SK-N-DZ (cell line): Measurements from ENCODE around the gene ZNF679.
"Not testable (repeated sequence)": the region's sequence is repeated elsewhere in the genome, so short reads cannot be mapped to it uniquely, and the experiment has no call there.

Experiments
- DNase-seq: peaks from one replicate; pipeline ENCODE4 v3.0.0-alpha.2; 2015; ENCODE audit warnings: low spot score

Gene ZNF679

DNA sequence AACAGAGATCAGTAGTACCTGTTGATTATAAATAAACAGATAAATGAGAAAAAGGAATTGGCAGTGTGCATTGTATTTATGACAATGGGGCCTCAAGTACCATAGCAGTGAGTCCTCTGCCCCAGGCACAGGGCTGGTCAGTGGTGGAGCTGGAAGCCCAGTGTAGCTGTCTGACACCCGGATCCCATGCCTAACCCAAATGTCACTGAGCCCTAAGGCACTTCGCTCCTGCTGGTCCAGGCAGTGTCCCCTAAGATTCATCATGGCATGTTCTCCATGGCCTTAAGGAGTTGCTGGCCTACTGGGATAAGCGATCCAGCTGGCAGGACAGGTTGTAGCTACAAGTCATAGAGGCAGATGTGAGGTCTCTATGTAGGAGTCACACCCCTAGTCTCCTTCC lies 82.2 kb downstream of the ZNF679 start:
- DNase-seq, result no peak

GRCh38 chr7:64312826-64313225 lies 84.6 kb downstream of the ZNF679 start:
- no peak for DNase-seq

GRCh38 chr7:64313740-64314491 lies 85.6 kb downstream of the ZNF679 start, which contains the start of gene ZNF736:
ZNF736 (plus strand) TSS chr7:64313961; CDS start chr7:64314151, 190 bp downstream.
- DNase-seq, result peak; percentile 97

DNA sequence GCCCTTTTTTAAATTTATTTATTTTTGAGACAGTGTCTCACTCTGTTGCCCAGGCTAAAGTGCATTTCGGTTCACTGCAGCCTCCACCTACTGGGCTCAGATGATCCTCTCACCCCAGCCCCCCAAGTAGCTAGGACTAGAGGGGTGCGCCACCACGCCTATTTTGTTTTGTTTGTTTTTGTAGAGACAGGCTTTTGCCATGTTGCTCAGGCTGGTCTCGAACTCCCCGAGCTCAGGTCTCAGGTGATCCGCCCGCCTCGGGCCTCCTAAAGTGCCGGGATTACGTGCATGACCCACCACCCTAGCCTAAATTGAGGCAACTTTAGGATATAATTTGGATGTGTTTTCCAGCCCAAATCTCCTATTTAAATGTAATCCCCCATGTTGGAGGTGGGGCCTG lies 86.3 kb downstream of the ZNF679 start:
- DNase-seq, result no peak

DNA sequence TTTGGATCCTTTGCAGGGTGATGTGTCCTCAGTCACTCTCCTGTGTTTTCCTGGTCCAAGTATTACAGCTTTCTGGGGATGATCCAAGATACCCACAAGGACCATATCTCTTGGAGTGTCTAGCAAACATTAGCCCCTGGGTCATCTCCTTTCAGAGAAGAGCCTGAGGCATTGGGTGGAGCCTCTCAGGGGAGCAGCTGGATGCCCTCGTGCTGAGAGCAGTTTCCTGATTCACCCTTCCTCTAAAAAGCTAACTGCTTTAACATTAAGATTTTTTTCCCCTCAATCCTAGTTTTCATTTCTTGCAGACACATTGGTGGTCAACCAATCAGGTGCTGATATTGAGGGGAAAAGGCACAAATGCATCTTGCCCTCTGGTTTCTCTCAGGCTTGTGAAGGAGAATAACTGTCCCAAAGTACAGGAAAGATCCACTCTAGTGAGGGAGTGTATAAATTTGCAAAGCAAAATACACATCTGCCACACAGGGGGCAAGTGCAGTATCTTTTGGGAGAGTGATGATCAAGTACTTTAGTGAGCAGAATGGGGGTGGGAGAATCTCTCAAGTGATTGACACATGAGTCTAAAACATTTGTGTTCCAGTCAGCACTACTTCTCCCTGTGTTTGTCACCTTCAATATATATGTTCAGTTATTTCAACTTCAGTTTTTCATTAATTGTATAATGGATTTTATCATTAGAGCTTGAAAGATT lies 87.9 kb downstream of the ZNF679 start:
- DNase-seq, result not testable (repeated sequence)
